Measurements from ENCODE around the gene PAFAH1B1.

PAFAH1B1 gene

DNA sequence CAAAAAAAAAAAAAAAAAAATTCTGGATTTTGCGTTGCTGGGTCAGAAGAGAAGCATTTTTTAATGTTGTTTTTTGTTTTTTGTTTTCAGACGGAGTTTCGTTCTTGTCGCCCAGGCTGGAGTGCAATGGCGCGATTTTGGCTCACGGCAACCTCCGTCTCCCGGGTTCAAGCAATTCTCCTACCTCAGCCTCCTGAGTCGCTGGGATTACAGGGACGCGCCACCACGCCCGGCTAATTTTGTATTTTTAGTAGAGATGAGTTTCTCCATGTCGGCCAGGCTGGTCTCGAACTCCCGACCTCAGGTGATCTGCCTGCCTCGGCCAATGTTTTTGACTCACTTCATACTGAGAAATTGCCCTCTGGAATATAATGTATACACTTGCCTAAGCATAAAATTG is 11.0 kb upstream of the PAFAH1B1 start:
- H3K27me3 ChIP-seq (replicated peaks; ENCODE audit: control insufficient read depth, insufficient read depth, low read length), result no peaks in the 10 kb centered on the region
- no peak overlapping the region for H3K4me3 ChIP-seq (replicated peaks; ENCODE audit: low read depth, low read length)
- TF ChIP-seq, protein P1, sequence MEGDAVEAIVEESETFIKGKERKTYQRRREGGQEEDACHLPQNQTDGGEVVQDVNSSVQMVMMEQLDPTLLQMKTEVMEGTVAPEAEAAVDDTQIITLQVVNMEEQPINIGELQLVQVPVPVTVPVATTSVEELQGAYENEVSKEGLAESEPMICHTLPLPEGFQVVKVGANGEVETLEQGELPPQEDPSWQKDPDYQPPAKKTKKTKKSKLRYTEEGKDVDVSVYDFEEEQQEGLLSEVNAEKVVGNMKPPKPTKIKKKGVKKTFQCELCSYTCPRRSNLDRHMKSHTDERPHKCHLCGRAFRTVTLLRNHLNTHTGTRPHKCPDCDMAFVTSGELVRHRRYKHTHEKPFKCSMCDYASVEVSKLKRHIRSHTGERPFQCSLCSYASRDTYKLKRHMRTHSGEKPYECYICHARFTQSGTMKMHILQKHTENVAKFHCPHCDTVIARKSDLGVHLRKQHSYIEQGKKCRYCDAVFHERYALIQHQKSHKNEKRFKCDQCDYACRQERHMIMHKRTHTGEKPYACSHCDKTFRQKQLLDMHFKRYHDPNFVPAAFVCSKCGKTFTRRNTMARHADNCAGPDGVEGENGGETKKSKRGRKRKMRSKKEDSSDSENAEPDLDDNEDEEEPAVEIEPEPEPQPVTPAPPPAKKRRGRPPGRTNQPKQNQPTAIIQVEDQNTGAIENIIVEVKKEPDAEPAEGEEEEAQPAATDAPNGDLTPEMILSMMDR (IDR thresholded peaks at IDR 0.05; ENCODE audit: insufficient read depth, low read length, poor library complexity, severe bottlenecking), result no peak
- H3K36me3 ChIP-seq (ENCODE audit: control insufficient read depth, insufficient read depth, low read length), result no peaks in the 10 kb centered on the region
- DNase-seq (ENCODE audit: extremely low read depth, insufficient read length), result no peak

DNA sequence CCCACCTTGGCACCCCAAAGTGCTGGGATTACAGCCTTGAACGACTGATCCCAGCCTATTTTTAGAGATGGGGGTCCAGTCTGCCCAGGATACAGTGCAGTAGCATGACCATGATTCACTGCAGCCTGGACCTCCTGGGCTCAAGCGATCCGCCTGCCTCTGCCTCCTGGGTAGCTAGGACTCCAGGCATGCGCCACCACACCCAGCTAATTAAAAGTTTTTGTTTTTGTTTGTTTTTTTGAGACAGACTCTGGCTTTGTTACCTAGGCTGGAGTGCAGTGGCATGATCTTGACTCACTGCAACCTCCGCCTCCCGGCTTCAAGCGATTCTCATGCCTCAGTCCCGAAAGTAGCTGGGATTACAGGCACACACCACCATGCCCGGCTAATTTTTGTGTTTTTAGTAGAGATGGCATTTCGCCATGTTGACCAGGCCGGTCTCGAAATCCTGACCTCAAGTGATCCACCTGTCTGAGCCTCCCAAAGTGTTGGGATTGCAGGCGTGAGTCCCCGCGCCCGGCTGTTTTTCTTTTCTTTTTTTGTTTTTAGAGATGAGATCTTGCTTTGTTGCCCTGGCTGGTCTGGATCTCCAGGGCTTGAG is 2.3 kb upstream of the PAFAH1B1 start:
- no peak for DNase-seq (ENCODE audit: extremely low read depth, insufficient read length)
- H3K27me3 ChIP-seq (replicated peaks; ENCODE audit: control insufficient read depth, insufficient read depth, low read length), result no peaks in the 10 kb centered on the region
- TF ChIP-seq, protein P1 (IDR thresholded peaks at IDR 0.05; ENCODE audit: insufficient read depth, low read length, poor library complexity, severe bottlenecking), result no peak
- no peaks in the 10 kb centered on the region for H3K36me3 ChIP-seq (ENCODE audit: control insufficient read depth, insufficient read depth, low read length)
- no peak overlapping the region for H3K4me3 ChIP-seq (replicated peaks; ENCODE audit: low read depth, low read length)

DNA sequence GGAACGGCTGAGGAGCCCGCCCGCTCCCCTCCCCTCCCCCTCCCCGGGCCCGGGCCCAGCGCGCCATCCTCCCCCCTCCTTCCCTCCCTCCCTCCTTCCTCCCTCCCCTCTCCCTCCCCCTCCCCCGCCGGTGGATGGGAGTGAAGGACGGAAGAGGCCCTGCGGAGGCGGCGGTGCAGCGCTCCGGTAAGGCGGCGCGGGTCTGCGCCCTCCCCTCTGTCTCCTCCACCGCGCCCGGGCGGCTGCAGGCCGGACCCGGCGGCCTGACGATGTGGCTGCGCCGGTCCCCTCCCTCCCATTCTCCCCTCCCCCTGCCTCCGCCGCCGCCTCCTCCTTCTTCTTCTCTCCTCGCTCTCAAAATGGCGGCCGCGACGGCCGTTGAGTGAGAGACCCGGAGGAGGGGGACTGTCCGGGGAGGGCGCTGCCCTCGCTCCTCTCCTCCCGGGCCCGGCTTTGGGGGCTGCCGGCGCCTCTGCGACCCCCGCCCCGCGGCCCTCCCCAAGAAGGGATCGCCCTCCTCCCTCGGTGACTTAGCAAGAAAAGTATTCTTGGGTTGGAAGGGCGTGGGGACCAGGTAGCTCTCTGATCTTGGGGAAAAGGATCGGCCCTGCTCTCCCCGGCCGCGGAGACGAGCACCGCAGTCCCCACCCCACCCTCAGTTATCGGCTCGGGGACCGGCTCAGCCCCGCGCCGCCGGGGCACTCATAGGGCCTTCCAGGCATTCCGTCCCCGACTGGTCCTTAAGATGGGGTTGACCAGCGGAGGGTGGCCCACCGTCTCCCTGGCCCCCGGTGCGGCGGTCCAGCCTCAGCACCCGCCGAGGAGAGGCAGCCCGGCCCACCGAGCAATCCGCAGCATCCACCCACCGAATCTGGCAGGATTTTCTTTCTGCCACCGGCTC is 617 bp downstream of the PAFAH1B1 start:
- DNase-seq (ENCODE audit: extremely low read depth, insufficient read length), result peak; percentile 86
- Histone ChIP-seq H3K4me3 (replicated peaks; ENCODE audit: low read depth, low read length) (peak overlapping the region; percentile 99), H3K36me3 (ENCODE audit: control insufficient read depth, insufficient read depth, low read length) (no peaks in the 10 kb centered on the region), H3K27me3 (replicated peaks; ENCODE audit: control insufficient read depth, insufficient read depth, low read length) (no peaks in the 10 kb centered on the region)
- TF ChIP-seq, protein P1 (IDR thresholded peaks at IDR 0.05; ENCODE audit: insufficient read depth, low read length, poor library complexity, severe bottlenecking), result no peak

DNA sequence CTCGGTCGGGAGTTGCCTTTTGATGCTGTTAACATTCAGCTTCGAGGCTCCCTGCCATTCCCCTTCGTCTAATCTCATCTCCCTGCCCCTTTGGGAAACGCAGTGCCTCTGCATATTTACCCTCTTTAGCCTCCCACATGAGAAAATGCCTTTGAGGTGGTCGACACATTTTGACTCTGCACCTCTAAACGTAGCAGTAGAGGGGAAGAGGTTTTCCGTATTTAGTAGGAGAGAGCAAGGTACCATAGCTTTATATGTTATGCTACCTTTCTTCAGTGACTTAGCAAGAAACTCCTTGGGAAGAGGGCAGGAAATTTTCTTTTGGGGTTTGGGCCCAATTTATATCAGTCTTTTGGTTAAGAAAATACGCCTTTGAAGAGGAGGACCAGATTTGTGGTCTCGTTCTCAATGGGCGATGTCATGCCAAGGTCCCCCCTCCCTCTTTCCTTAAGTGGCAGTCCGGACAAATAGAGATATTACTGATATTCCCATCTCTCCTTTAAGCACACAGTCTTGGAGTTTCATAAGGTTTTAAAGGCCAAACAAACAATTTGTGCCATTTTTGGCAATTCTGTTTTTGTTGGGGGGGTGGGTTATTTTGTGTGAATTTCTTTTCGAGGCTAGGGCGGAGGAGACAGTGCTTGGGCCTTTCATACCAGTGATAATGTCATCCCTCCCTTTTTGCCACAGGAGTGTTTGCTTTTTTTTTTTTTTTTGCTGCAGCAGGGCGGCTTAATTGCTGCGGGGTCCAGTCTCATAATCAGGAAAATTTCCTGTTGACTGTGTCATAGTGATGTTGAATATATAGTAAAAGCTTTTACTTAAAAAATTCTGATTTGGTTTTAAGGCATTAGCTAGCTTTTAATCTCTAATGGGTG is 1.5 kb downstream of the PAFAH1B1 start:
- H3K36me3 ChIP-seq (ENCODE audit: control insufficient read depth, insufficient read depth, low read length), result no peaks in the 10 kb centered on the region
- no peaks in the 10 kb centered on the region for H3K27me3 ChIP-seq (replicated peaks; ENCODE audit: control insufficient read depth, insufficient read depth, low read length)
- no peak for DNase-seq (ENCODE audit: extremely low read depth, insufficient read length)
- TF ChIP-seq, protein P1 (IDR thresholded peaks at IDR 0.05; ENCODE audit: insufficient read depth, low read length, poor library complexity, severe bottlenecking), result no peak
- H3K4me3 ChIP-seq (replicated peaks; ENCODE audit: low read depth, low read length), result peak overlapping the region; percentile 99

DNA sequence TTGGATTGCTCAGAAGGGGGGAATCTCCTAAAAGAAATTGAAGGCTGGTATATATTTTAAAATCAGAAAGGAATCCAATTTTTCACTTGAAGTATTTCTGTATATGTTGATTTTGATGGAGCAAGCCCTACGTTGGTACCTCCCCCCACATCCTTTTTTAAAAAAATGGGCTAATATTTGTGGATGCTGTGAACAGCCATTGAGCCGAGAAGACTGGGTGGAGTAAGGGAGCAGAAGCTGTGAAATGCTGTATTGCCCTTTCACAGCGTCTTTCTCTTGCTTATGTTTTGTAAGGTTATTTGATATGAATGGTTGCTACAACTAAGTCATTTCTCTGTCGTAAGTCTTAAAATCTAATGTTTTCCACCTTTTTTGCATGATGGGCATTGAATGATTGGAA is 2.3 kb downstream of the PAFAH1B1 start:
- TF ChIP-seq, protein P1 (IDR thresholded peaks at IDR 0.05; ENCODE audit: insufficient read depth, low read length, poor library complexity, severe bottlenecking), result no peak

More for the DNA sequence above, 2.3 kb downstream of the PAFAH1B1 start:
- DNase-seq (ENCODE audit: extremely low read depth, insufficient read length), result no peak
- Histone ChIP-seq H3K36me3 (ENCODE audit: control insufficient read depth, insufficient read depth, low read length) (no peaks in the 10 kb centered on the region), H3K4me3 (replicated peaks; ENCODE audit: low read depth, low read length) (peak overlapping the region; percentile 99), H3K27me3 (replicated peaks; ENCODE audit: control insufficient read depth, insufficient read depth, low read length) (no peaks in the 10 kb centered on the region)
